GM15510 (cell line): ENCODE results near the gene WDFY3.

Source experiments
- POLR2A ChIP-seq: IDR thresholded peaks from 3 replicates; pipeline ENCODE4 v1.6.1; 2011; ENCODE audit warnings: borderline replicate concordance; ENCODE audit not compliant: insufficient read length; ENCODE audit errors: extremely low read depth

The WDFY3 gene

GRCh38 chr4:84821064-84821463, 145.4 kb downstream of the WDFY3 start:
- no peak for TF ChIP-seq POLR2A

GRCh38 chr4:84814094-84814750, 152.3 kb downstream of the WDFY3 start:
- TF ChIP-seq POLR2A = no peak

- no peak for TF ChIP-seq POLR2A
These were observed 156.5 kb downstream of the WDFY3 start for GRCh38 chr4:84809946-84810345.

- TF ChIP-seq POLR2A = no peak
These were observed 158.2 kb downstream of the WDFY3 start for GRCh38 chr4:84808332-84808731.

- no peak for TF ChIP-seq POLR2A
These were observed 162.4 kb downstream of the WDFY3 start for GRCh38 chr4:84804136-84804535.

- no peak for TF ChIP-seq POLR2A
These were observed 162.8 kb downstream of the WDFY3 start for GRCh38 chr4:84803720-84804119.

- no peak for TF ChIP-seq POLR2A
These were observed 163.4 kb downstream of the WDFY3 start for GRCh38 chr4:84803116-84803515.

- no peak for TF ChIP-seq POLR2A
These were observed 166.2 kb downstream of the WDFY3 start for GRCh38 chr4:84800256-84800655.

GRCh38 chr4:84799318-84799717, 167.2 kb downstream of the WDFY3 start:
- no peak for TF ChIP-seq POLR2A

- no peak for TF ChIP-seq POLR2A
These were observed 170.1 kb downstream of the WDFY3 start for GRCh38 chr4:84796394-84796793.

GRCh38 chr4:84792366-84793301, 173.9 kb downstream of the WDFY3 start:
- TF ChIP-seq POLR2A = no peak

GRCh38 chr4:84790769-84791565, 175.5 kb downstream of the WDFY3 start:
- no peak for TF ChIP-seq POLR2A

- no peak for TF ChIP-seq POLR2A
These were observed 180.0 kb downstream of the WDFY3 start for GRCh38 chr4:84786478-84786877.

- TF ChIP-seq POLR2A = no peak
These were observed 184.0 kb downstream of the WDFY3 start for GRCh38 chr4:84782517-84782916.

GRCh38 chr4:84780719-84781118, 185.8 kb downstream of the WDFY3 start:
- no peak for TF ChIP-seq POLR2A

- TF ChIP-seq POLR2A = no peak
These were observed 188.4 kb downstream of the WDFY3 start for GRCh38 chr4:84778041-84778440.

GRCh38 chr4:84767168-84767567, 199.3 kb downstream of the WDFY3 start:
- TF ChIP-seq POLR2A = no peak
